Esophagus muscularis mucosa (tissue), 3 donors: ENCODE measurements around the gene LRRC75B.

Source experiments
- CTCF ChIP-seq, 3 experiments: fragments of 200-600 bp in 2 of 3; fragments of 450-650 bp in 1 of 3; sonication (generic) in 2 of 3; IDR thresholded peaks; one replicate each; pipeline ENCODE4 v1.5.1; 2017 to 2019; ENCODE audit warnings: antibody characterized with exemption in 3 of 3, mild to moderate bottlenecking in 2 of 3, moderate library complexity in 1 of 3
- POLR2A ChIP-seq: fragments of 450-650 bp; IDR thresholded peaks from one replicate; pipeline ENCODE4 v1.6.1; 2017; ENCODE audit warnings: antibody characterized with exemption, moderate library complexity, mild to moderate bottlenecking, low read depth
- POLR2AphosphoS5 ChIP-seq, 2 donors: sonication (generic); formaldehyde crosslinking; IDR thresholded peaks; one replicate each; pipeline ENCODE4 v1.6.1; 2017; ENCODE audit warnings: antibody characterized with exemption in 2 of 2

DNA sequence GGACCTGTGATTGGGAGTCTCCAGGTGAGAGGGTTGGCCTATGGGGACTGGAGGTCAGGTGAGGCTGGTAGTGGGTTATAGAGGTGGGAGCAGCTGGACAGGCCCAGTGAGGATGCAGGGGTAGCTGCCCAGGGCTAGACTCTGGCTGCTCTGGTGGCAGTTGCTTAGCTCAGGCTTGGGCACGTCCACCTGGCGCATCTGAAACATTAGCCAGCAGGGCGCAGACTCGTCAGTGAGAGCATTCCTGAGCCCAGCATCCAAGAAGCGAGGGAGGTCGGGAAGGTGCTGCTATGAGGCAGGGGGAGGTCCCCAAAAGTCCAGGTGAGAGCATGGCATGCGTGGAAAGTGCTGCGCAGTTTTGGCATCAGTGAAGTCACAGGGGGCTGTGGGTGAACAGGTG, 6.6 kb upstream of the LRRC75B start:
- no peak for TF ChIP-seq POLR2A
- TF ChIP-seq CTCF (IDR thresholded peaks at IDR 0.05), result no peak
- TF ChIP-seq POLR2AphosphoS5 (IDR thresholded peaks at IDR 0.05), result no peak
